ENCODE data around the gene EAPP.
"Not testable (repeated sequence)": the region's sequence is repeated elsewhere in the genome, so short reads cannot be mapped to it uniquely, and the experiment has no call there.

Gene EAPP

GRCh38 chr14:34507884-34508283 lies 31.6 kb downstream of the EAPP start:
- TF ChIP-seq, protein P1, sequence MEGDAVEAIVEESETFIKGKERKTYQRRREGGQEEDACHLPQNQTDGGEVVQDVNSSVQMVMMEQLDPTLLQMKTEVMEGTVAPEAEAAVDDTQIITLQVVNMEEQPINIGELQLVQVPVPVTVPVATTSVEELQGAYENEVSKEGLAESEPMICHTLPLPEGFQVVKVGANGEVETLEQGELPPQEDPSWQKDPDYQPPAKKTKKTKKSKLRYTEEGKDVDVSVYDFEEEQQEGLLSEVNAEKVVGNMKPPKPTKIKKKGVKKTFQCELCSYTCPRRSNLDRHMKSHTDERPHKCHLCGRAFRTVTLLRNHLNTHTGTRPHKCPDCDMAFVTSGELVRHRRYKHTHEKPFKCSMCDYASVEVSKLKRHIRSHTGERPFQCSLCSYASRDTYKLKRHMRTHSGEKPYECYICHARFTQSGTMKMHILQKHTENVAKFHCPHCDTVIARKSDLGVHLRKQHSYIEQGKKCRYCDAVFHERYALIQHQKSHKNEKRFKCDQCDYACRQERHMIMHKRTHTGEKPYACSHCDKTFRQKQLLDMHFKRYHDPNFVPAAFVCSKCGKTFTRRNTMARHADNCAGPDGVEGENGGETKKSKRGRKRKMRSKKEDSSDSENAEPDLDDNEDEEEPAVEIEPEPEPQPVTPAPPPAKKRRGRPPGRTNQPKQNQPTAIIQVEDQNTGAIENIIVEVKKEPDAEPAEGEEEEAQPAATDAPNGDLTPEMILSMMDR (conservative IDR thresholded peaks at IDR 0.05; ENCODE audit: low read depth): no peak
- POLR2A ChIA-PET (ENCODE audit: low non-redundant PET): no interaction called here
- no peak overlapping the region for H3K27ac ChIP-seq
- DNase-seq (ENCODE audit: low spot score): no peak
- CTCF ChIA-PET: interaction anchor here (0.6 kb wide), 1 partner anchor 210 kb away, joined by 3 read pairs; no protein-coding TSS in a partner anchor

- CTCF ChIA-PET: no interaction called here
Measured at GRCh38 chr14:34507459-34507858, 32.0 kb downstream of the EAPP start.

DNA sequence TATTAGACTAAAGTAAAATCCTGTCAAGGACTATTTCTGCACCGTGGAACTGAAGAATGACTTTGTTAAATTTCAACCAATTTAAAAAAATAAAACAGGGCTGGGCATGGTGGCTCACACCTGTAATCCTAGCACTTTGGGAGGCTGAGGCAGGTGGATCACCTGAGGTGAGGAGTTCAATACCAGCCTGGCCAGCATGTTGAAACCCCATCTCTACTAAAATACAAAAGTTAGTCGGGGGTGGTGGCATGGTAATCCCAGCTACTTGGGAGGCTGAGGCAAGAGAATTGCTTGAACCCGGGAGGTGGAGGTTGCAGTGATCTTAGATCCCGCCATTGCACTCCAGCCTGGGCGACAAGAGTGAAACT lies 34.4 kb downstream of the EAPP start:
- CTCF ChIA-PET: interaction anchor here (0.6 kb wide), 1 partner anchor 173 kb away, joined by 3 read pairs; no protein-coding TSS in a partner anchor
- DNase-seq (ENCODE audit: low spot score); POLR2A ChIA-PET (ENCODE audit: low non-redundant PET); H3K27ac ChIP-seq: not testable (repeated sequence)

More at GRCh38 chr14:34507459-34507858, 32.0 kb downstream of the EAPP start:
- TF ChIP-seq, protein P1 (conservative IDR thresholded peaks at IDR 0.05; ENCODE audit: low read depth): no peak
- no peak for DNase-seq (ENCODE audit: low spot score)
- POLR2A ChIA-PET (ENCODE audit: low non-redundant PET): no interaction called here
- H3K27ac ChIP-seq: no peak overlapping the region

- POLR2A ChIA-PET (ENCODE audit: low non-redundant PET); CTCF ChIA-PET; H3K27ac ChIP-seq; DNase-seq (ENCODE audit: low spot score): not testable (repeated sequence)
Measured at GRCh38 chr14:34504027-34504426, 35.5 kb downstream of the EAPP start.

- no peak overlapping the region for H3K27ac ChIP-seq
- POLR2A ChIA-PET (ENCODE audit: low non-redundant PET): no interaction called here
- no peak for DNase-seq (ENCODE audit: low spot score)
- CTCF ChIA-PET: no interaction called here
- TF ChIP-seq, protein P1 (conservative IDR thresholded peaks at IDR 0.05; ENCODE audit: low read depth): no peak
Measured at GRCh38 chr14:34502545-34503225, 36.8 kb downstream of the EAPP start.

- POLR2A ChIA-PET (ENCODE audit: low non-redundant PET): no interaction called here
- CTCF ChIA-PET: no interaction called here
- no peak for DNase-seq (ENCODE audit: low spot score)
- TF ChIP-seq, protein P1 (conservative IDR thresholded peaks at IDR 0.05; ENCODE audit: low read depth): no peak
- H3K27ac ChIP-seq: no peak overlapping the region
Measured at GRCh38 chr14:34502001-34502400, 37.5 kb downstream of the EAPP start.

DNA sequence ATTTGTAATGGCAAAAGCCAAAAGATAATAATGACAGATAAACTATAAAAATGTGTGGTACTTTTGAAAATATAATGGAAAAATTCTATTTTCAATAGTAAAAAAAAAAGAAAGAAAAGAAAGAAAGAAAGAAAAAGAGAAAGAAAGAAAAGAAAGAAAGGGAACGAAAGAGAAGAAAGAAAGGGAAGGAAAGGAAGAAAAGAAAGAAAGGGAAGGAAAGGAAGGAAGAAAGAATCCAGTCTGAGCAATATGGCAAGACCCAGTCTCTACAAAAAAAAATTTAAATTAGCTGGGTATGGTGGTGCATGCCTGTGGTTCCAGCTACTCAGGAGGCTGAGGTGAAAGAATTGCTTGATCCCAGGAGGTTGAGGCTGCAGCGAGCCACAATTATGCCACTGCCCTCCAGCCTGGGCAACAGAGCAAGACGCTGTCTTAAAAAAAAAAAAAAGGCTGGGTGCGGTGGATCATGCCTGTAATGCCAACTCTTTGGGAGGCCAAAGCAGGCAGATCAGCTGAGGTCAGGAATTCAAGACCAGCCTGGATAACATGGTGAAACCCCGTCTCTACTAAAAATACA lies 38.4 kb downstream of the EAPP start:
- no peak overlapping the region for H3K27ac ChIP-seq
- CTCF ChIA-PET: no interaction called here
- TF ChIP-seq, protein P1 (conservative IDR thresholded peaks at IDR 0.05; ENCODE audit: low read depth): no peak
- POLR2A ChIA-PET (ENCODE audit: low non-redundant PET): no interaction called here
- no peak for DNase-seq (ENCODE audit: low spot score)
